ENCODE measurements around the gene FMNL2.

The FMNL2 gene

GRCh38 chr2:152367547-152368390, 32.8 kb downstream of the FMNL2 start:
- no peak overlapping the region for H3K4me3 ChIP-seq (ENCODE audit: low read depth, low read length)
- no peak for TF ChIP-seq CTCF (IDR thresholded peaks at IDR 0.05; ENCODE audit: insufficient read depth, low read length, missing control alignments)
- DNase-seq (ENCODE audit: low read depth, low spot score): no peak
- CTCF ChIA-PET: interaction anchor here (1.3 to 1.7 kb wide), 2 partner anchors 8 to 268 kb away, joined by 4 to 6 read pairs; no protein-coding TSS in a partner anchor
- POLR2A ChIA-PET: no interaction called here

- POLR2A ChIA-PET: no interaction called here
- CTCF ChIA-PET: interaction anchor here (1.2 kb wide), 1 partner anchor 267 kb away, joined by 9 read pairs; no protein-coding TSS in a partner anchor
- no peak overlapping the region for H3K4me3 ChIP-seq (ENCODE audit: low read depth, low read length)
- DNase-seq (ENCODE audit: low read depth, low spot score): peak; percentile 59
- TF ChIP-seq CTCF (IDR thresholded peaks at IDR 0.05; ENCODE audit: insufficient read depth, low read length, missing control alignments): no peak
Measured at GRCh38 chr2:152369176-152369860, 34.3 kb downstream of the FMNL2 start.

GRCh38 chr2:152370783-152371182, 35.8 kb downstream of the FMNL2 start:
- no peak for DNase-seq (ENCODE audit: low read depth, low spot score)
- ChIA-PET CTCF (interaction anchor here (0.9 to 1.2 kb wide), 2 partner anchors 15 to 265 kb away, joined by 3 to 9 read pairs; no protein-coding TSS in a partner anchor), POLR2A (no interaction called here)
- no peak for TF ChIP-seq CTCF (IDR thresholded peaks at IDR 0.05; ENCODE audit: insufficient read depth, low read length, missing control alignments)
- no peak overlapping the region for H3K4me3 ChIP-seq (ENCODE audit: low read depth, low read length)

DNA sequence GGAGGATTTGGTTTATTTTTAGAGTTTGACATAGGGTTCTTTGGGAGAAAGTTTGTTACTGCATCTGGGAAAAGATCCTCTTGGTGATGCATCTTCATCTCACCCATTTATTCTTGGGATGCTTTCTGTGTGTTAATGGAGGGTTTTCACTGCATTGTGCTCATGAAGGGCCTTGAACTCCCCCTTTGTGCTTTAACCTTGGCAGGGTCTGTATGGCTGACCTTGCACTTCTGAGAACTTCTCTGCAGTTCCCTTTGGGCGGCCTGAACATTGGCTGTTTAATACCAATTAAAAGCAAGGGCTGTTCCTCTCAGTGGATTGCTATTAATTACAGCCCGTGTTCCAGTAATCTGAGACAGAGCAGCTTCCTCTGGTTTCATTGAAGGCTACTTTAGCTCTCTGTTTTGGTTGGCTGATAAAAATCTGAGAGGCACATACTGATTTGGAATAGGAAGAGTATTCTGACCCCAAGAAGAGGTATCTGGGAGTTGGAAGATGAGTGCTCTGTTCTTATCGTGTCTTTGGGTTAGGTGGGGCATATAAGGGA, 37.5 kb downstream of the FMNL2 start:
- no peak for TF ChIP-seq CTCF (IDR thresholded peaks at IDR 0.05; ENCODE audit: insufficient read depth, low read length, missing control alignments)
- ChIA-PET POLR2A (no interaction called here), CTCF (interaction anchor here (1.0 kb wide), 1 partner anchor 263 kb away, joined by 4 read pairs; no protein-coding TSS in a partner anchor)
- no peak for DNase-seq (ENCODE audit: low read depth, low spot score)
- no peak overlapping the region for H3K4me3 ChIP-seq (ENCODE audit: low read depth, low read length)

GRCh38 chr2:152375174-152375573, 40.2 kb downstream of the FMNL2 start:
- no peak for TF ChIP-seq CTCF (IDR thresholded peaks at IDR 0.05; ENCODE audit: insufficient read depth, low read length, missing control alignments)
- no peak for DNase-seq (ENCODE audit: low read depth, low spot score)
- ChIA-PET CTCF (no interaction called here), POLR2A (no interaction called here)
- no peak overlapping the region for H3K4me3 ChIP-seq (ENCODE audit: low read depth, low read length)

- no peak for TF ChIP-seq CTCF (IDR thresholded peaks at IDR 0.05; ENCODE audit: insufficient read depth, low read length, missing control alignments)
- no peak for DNase-seq (ENCODE audit: low read depth, low spot score)
- ChIA-PET CTCF (interaction anchor here (1.3 to 1.4 kb wide), 2 partner anchors 9 to 38 kb away, joined by 3 to 4 read pairs; no protein-coding TSS in a partner anchor), POLR2A (no interaction called here)
- H3K4me3 ChIP-seq (ENCODE audit: low read depth, low read length): no peak overlapping the region
Measured at GRCh38 chr2:152376385-152376784, 41.4 kb downstream of the FMNL2 start.

Measured in AG04449 (cell line).